Liver (tissue), 9 donors: ENCODE data around the gene BAIAP2L1. TPM values are rescaled to one million over a fixed set of nuclear protein-coding genes. Genes with fewer than 3 reads are reported as not detected.
A peak's percentile ranks its signal among the peaks of the same experiment; 100 is the strongest.

Source experiments
- DNase-seq: peaks from one replicate; pipeline ENCODE4 v3.0.0-alpha.2; 2017; ENCODE audit warnings: low spot score
- H3K27ac ChIP-seq, 2 donors: one replicate each; pipeline ENCODE4 v1.7.0; 2013; ENCODE audit warnings: inconsistent platforms in 2 of 2, low read length in 2 of 2, control low read depth in 1 of 2, low read depth in 1 of 2, mild to moderate bottlenecking in 1 of 2
- H3K27me3 ChIP-seq, 4 donors: one replicate each; pipeline versions ENCODE4 v1.6.1 to v1.7.0; 2013; ENCODE audit warnings: low read length in 3 of 4, inconsistent platforms in 1 of 4, mild to moderate bottlenecking in 1 of 4, moderate library complexity in 1 of 4; ENCODE audit not compliant: control insufficient read depth in 4 of 4, insufficient read depth in 4 of 4
- H3K36me3 ChIP-seq, 4 donors: one replicate each; pipeline versions ENCODE4 v1.6.1 to v1.7.0; 2013; ENCODE audit warnings: low read length in 3 of 4, mild to moderate bottlenecking in 3 of 4, low read depth in 1 of 4, moderate library complexity in 1 of 4; ENCODE audit not compliant: control insufficient read depth in 4 of 4, insufficient read depth in 3 of 4
- H3K4me1 ChIP-seq, 4 donors: one replicate each; pipeline versions ENCODE4 v1.6.1 to v1.7.0; 2013; ENCODE audit warnings: low read length in 3 of 4, mild to moderate bottlenecking in 3 of 4, moderate library complexity in 1 of 4; ENCODE audit not compliant: control insufficient read depth in 4 of 4, insufficient read depth in 4 of 4
- H3K4me3 ChIP-seq, 3 donors: one replicate each; pipeline versions ENCODE4 v1.6.1 to v1.7.0; 2013; ENCODE audit warnings: low read length in 3 of 3, control low read depth in 1 of 3, low read depth in 1 of 3, mild to moderate bottlenecking in 1 of 3
- H3K9ac ChIP-seq, 2 donors: one replicate each; pipeline ENCODE4 v1.7.0; 2013; ENCODE audit warnings: low read length in 2 of 2, mild to moderate bottlenecking in 2 of 2, moderate library complexity in 2 of 2, control low read depth in 1 of 2, low read depth in 1 of 2
- H3K9me3 ChIP-seq, 4 donors: one replicate each; pipeline versions ENCODE4 v1.6.1 to v1.7.0; 2013; ENCODE audit warnings: low read length in 3 of 4; ENCODE audit not compliant: control insufficient read depth in 4 of 4
- CTCF ChIP-seq: fragments of 150-350 bp; IDR thresholded peaks from 2 replicates; pipeline ENCODE4 v1.5.1; 2017; ENCODE audit warnings: improper control_type of control experiment, low read depth, low read length; ENCODE audit not compliant: missing input control
- EGR1 ChIP-seq, 2 donors: IDR thresholded peaks; 2 replicates each; pipeline ENCODE4 v1.6.1; 2016 to 2018; ENCODE audit warnings: antibody characterized with exemption in 2 of 2, low read depth in 2 of 2
- GABPA ChIP-seq, 2 donors: IDR thresholded peaks in 1 of 2; conservative IDR thresholded peaks in 1 of 2; 2 replicates each; pipeline ENCODE4 v1.6.1; 2016; ENCODE audit warnings: antibody characterized with exemption in 2 of 2, mild to moderate bottlenecking in 1 of 2, moderate library complexity in 1 of 2
- HNF4A ChIP-seq, 2 donors: conservative IDR thresholded peaks; 2 replicates each; pipeline ENCODE4 v1.6.1; 2016; ENCODE audit warnings: antibody characterized with exemption in 2 of 2, mild to moderate bottlenecking in 2 of 2
- HNF4G ChIP-seq: IDR thresholded peaks from 2 replicates; pipeline ENCODE4 v1.6.1; 2016; ENCODE audit warnings: antibody characterized with exemption
- JUND ChIP-seq, 2 donors: IDR thresholded peaks; 2 replicates each; pipeline ENCODE4 v1.6.1; 2016; ENCODE audit warnings: antibody characterized with exemption in 2 of 2
- MAX ChIP-seq: IDR thresholded peaks from 2 replicates; pipeline ENCODE4 v1.6.1; 2016; ENCODE audit warnings: antibody characterized with exemption
- RXRA ChIP-seq, 2 donors: IDR thresholded peaks; 2 replicates each; pipeline ENCODE4 v1.6.1; 2017 to 2018; ENCODE audit warnings: antibody characterized with exemption in 2 of 2, mild to moderate bottlenecking in 1 of 2
- SP1 ChIP-seq: IDR thresholded peaks from 2 replicates; pipeline ENCODE4 v1.6.1; 2018; ENCODE audit warnings: antibody characterized with exemption, mild to moderate bottlenecking
- YY1 ChIP-seq: IDR thresholded peaks from 2 replicates; pipeline ENCODE4 v1.6.1; 2016; ENCODE audit warnings: antibody characterized with exemption, mild to moderate bottlenecking
- ZBTB33 ChIP-seq: IDR thresholded peaks from 2 replicates; pipeline ENCODE4 v1.6.1; 2016; ENCODE audit warnings: antibody characterized with exemption
- WGBS: extraction: QIAGEN DNeasy Blood & Tissue Kit; methylation state at CpG from one replicate; pipeline ENCODE4 v1.1.7; 2013; 5-methylcytosine and 5-hydroxymethylcytosine counted together
- polyA plus RNA-seq, 2 donors: library from polyadenylated mRNA; stranded (reverse) in 1 of 2; unstranded in 1 of 2; fragments of 200-250 nt in 1 of 2; fragments of >200 nt in 1 of 2; fragmentation: Nextera tagmentation in 1 of 2; extraction: Ambion mirVana in 1 of 2; gene quantifications; one replicate each; pipeline versions ENCODE4 v1.2.1 to v1.2.3, GENCODE V29; 2013 to 2015
- total RNA-seq, 2 donors: library from RNA; depleted of rRNA; stranded (reverse); fragments of >200 nt; gene quantifications; one replicate each; pipeline ENCODE4 v1.2.3, GENCODE V29; 2014
- donor health status: healthy.
- donor health status: healthy.
- donor health status: healthy.
- donor health status: healthy.
- donor health status: healthy.

Gene BAIAP2L1
- total and polyA plus RNA-seq, 4 donors, result 5.4 to 8.9 (median 8.7) TPM

- no peak overlapping the region for H3K9ac ChIP-seq
- peaks cover 7 to 15% (median 11%) of the 10 kb centered on the region in 4 donors for H3K36me3 ChIP-seq
- WGBS, result 74% methylated on average over 15 of the region's 15 CpGs
- H3K27ac ChIP-seq, result peak overlapping the region in 1 of 2 donors; percentile 11
- H3K9me3 ChIP-seq, result no peaks in the 10 kb centered on the region
- no peak overlapping the region for H3K4me3 ChIP-seq
- TF ChIP-seq GABPA (IDR thresholded peaks at IDR 0.05 in 1 of 2, conservative IDR thresholded peaks at IDR 0.05 in 1 of 2), result no peak
- TF ChIP-seq SP1, result no peak
- TF ChIP-seq YY1, result no peak
- no peak for TF ChIP-seq ZBTB33
- no peak for TF ChIP-seq MAX
- H3K4me1 ChIP-seq, result peaks cover 0 to 8% (median 1%) of the 10 kb centered on the region in 4 donors
- no peak for DNase-seq
- H3K27me3 ChIP-seq, result no peaks in the 10 kb centered on the region
These were observed 106.6 kb downstream of the BAIAP2L1 start for GRCh38 chr7:98294326-98294725.

- Histone ChIP-seq H3K36me3 (peaks cover 7 to 15% (median 11%) of the 10 kb centered on the region in 4 donors), H3K9ac (no peak overlapping the region), H3K4me3 (no peak overlapping the region), H3K27ac (no peak overlapping the region), H3K9me3 (no peaks in the 10 kb centered on the region), H3K27me3 (no peaks in the 10 kb centered on the region), H3K4me1 (peaks cover 0 to 9% (median 1%) of the 10 kb centered on the region in 4 donors)
- DNase-seq, result no peak
- WGBS, result 90% methylated on average over 13 of the region's 13 CpGs
- TF ChIP-seq RXRA (IDR thresholded peaks at IDR 0.05) (no peak), ZBTB33 (no peak), CTCF (no peak), MAX (no peak), YY1 (no peak), EGR1 (IDR thresholded peaks at IDR 0.05; ENCODE audit: low read depth in 2 of 2) (no peak), HNF4A (conservative IDR thresholded peaks at IDR 0.05) (no peak), JUND (IDR thresholded peaks at IDR 0.05) (no peak), HNF4G (no peak)
These were observed 107.1 kb downstream of the BAIAP2L1 start for GRCh38 chr7:98293746-98294145.

- Histone ChIP-seq H3K9ac (no peak overlapping the region), H3K27ac (no peak overlapping the region), H3K36me3 (peaks cover 7 to 15% (median 11%) of the 10 kb centered on the region in 4 donors), H3K4me3 (no peak overlapping the region), H3K4me1 (peaks cover 0 to 11% (median 2%) of the 10 kb centered on the region in 4 donors), H3K9me3 (no peaks in the 10 kb centered on the region), H3K27me3 (no peaks in the 10 kb centered on the region)
- DNase-seq, result no peak
- 88% methylated on average over 17 of the region's 17 CpGs for WGBS
- no peak for TF ChIP-seq CTCF
These were observed 107.6 kb downstream of the BAIAP2L1 start for GRCh38 chr7:98293265-98293664.
